OCI-LY1 (cell line): ENCODE measurements around the gene SDHC.

ENCODE experiments used
- H2AFZ ChIP-seq: fragments of 200-600 bp; sonication (generic), shearing (Covaris generic); 2 replicates; pipeline ENCODE4 v1.6.0; 2014; ENCODE audit warnings: antibody characterized with exemption, mild to moderate bottlenecking, low read length
- H3F3A ChIP-seq: fragments of 200-600 bp; sonication (generic), shearing (Covaris generic); 2 replicates; pipeline ENCODE4 v1.6.0; 2014; ENCODE audit warnings: mild to moderate bottlenecking, antibody characterized with exemption, low read length, moderate library complexity; ENCODE audit not compliant: insufficient read depth
- H3K27ac ChIP-seq: fragments of 200-600 bp; sonication (generic); 2 replicates; pipeline ENCODE4 v1.5.1; 2014; ENCODE audit warnings: low read length, mixed run types, mild to moderate bottlenecking, low read depth; ENCODE audit not compliant: poor library complexity, severe bottlenecking
- H3K27me3 ChIP-seq: fragments of 200-600 bp; sonication (generic); 2 replicates; pipeline ENCODE4 v1.6.0; 2014; ENCODE audit warnings: antibody characterized with exemption, mild to moderate bottlenecking, low read length, moderate library complexity; ENCODE audit not compliant: insufficient read depth
- H3K36me3 ChIP-seq: fragments of 200-600 bp; sonication (generic); 2 replicates; pipeline ENCODE4 v1.6.1; 2014; ENCODE audit warnings: mild to moderate bottlenecking, antibody characterized with exemption, low read length, moderate library complexity, mixed read lengths; ENCODE audit not compliant: insufficient read depth
- H3K4me1 ChIP-seq: fragments of 200-600 bp; sonication (generic); 2 replicates; pipeline ENCODE4 v1.5.1; 2014; ENCODE audit warnings: mild to moderate bottlenecking, low read length, moderate library complexity; ENCODE audit not compliant: insufficient read depth, severe bottlenecking
- H3K4me2 ChIP-seq: fragments of 200-600 bp; sonication (generic), shearing (Covaris generic); 2 replicates; pipeline ENCODE4 v1.6.1; 2014; ENCODE audit warnings: low read length
- H3K4me3 ChIP-seq: fragments of 200-600 bp; sonication (generic); 2 replicates; pipeline ENCODE4 v1.5.1; 2014; ENCODE audit warnings: low read length, low read depth, mild to moderate bottlenecking, mixed read lengths; ENCODE audit not compliant: poor library complexity, severe bottlenecking
- H3K79me2 ChIP-seq: fragments of 200-600 bp; shearing (Covaris generic); 2 replicates; pipeline ENCODE4 v1.6.1; 2016; ENCODE audit warnings: mixed run types, low read length, mixed read lengths; ENCODE audit not compliant: insufficient read depth
- H3K9ac ChIP-seq: fragments of 200-600 bp; sonication (generic), shearing (Covaris generic); 2 replicates; pipeline ENCODE4 v1.6.1; 2014; ENCODE audit warnings: mild to moderate bottlenecking, low read length, mixed read lengths
- H3K9me2 ChIP-seq: fragments of 200-600 bp; sonication (generic), shearing (Covaris generic); 2 replicates; pipeline ENCODE4 v1.6.1; 2014; ENCODE audit warnings: low read depth, mild to moderate bottlenecking, low read length, mixed read lengths
- H3K9me3 ChIP-seq: fragments of 200-600 bp; shearing (Covaris generic); 2 replicates; pipeline ENCODE4 v1.6.1; 2014; ENCODE audit warnings: low read length, mixed read lengths
- H4K20me1 ChIP-seq: fragments of 200-600 bp; sonication (generic), shearing (Covaris generic); 2 replicates; pipeline ENCODE4 v1.6.0; 2016; ENCODE audit warnings: mild to moderate bottlenecking, low read length; ENCODE audit not compliant: insufficient read depth
- CTCF ChIP-seq: fragments of 200-600 bp; sonication (generic), shearing (Covaris generic); IDR thresholded peaks from 2 replicates; pipeline ENCODE4 v1.5.1; 2017; ENCODE audit warnings: mild to moderate bottlenecking, antibody characterized with exemption, low read length, moderate library complexity, mixed read lengths
- EZH2 ChIP-seq: fragments of 200-600 bp; sonication (generic), shearing (Covaris generic); IDR thresholded peaks from 2 replicates; pipeline ENCODE4 v1.8.0; 2017; ENCODE audit warnings: borderline replicate concordance, mixed run types, mild to moderate bottlenecking, antibody characterized with exemption, low read length, moderate library complexity, mixed read lengths

The SDHC gene

GRCh38 chr1:161266836-161267235, 47.3 kb upstream of the SDHC start:
- peaks cover 2% of the 10 kb centered on the region for H3K4me1 ChIP-seq
- H3K9me2 ChIP-seq = no peaks in the 10 kb centered on the region
- H3K4me2 ChIP-seq = no peak overlapping the region
- H3K9me3 ChIP-seq = no peaks in the 10 kb centered on the region
- H3K36me3 ChIP-seq = no peaks in the 10 kb centered on the region
- H3K79me2 ChIP-seq = no peaks in the 10 kb centered on the region
- H2AFZ ChIP-seq = no peak overlapping the region
- H3K27me3 ChIP-seq = peaks cover 1% of the 10 kb centered on the region; the same call in 1 of the 2 replicates
- H3K27ac ChIP-seq = no peak overlapping the region
- H3K9ac ChIP-seq = no peak overlapping the region
- H3F3A ChIP-seq = no peaks in the 10 kb centered on the region
- no peak for TF ChIP-seq EZH2
- no peak for TF ChIP-seq CTCF
- H3K4me3 ChIP-seq = no peak overlapping the region
- H4K20me1 ChIP-seq = no peaks in the 10 kb centered on the region

- Histone ChIP-seq H3K4me2 (no peak overlapping the region), H3K4me3 (no peak overlapping the region), H3K9me2 (no peaks in the 10 kb centered on the region), H3K36me3 (no peaks in the 10 kb centered on the region), H3K27ac (no peak overlapping the region), H3F3A (no peaks in the 10 kb centered on the region), H3K4me1 (no peaks in the 10 kb centered on the region), H3K9ac (no peak overlapping the region), H4K20me1 (no peaks in the 10 kb centered on the region), H2AFZ (no peak overlapping the region), H3K9me3 (no peaks in the 10 kb centered on the region), H3K27me3 (no peaks in the 10 kb centered on the region; the same call in 1 of the 2 replicates), H3K79me2 (no peaks in the 10 kb centered on the region)
- TF ChIP-seq EZH2 (no peak), CTCF (no peak)
Measured at GRCh38 chr1:161267321-161267720, 46.9 kb upstream of the SDHC start.

GRCh38 chr1:161273402-161273801, 40.8 kb upstream of the SDHC start:
- Histone ChIP-seq H3K9me3 (no peaks in the 10 kb centered on the region), H3K4me3 (no peak overlapping the region), H3K4me2 (no peak overlapping the region), H3K9ac (no peak overlapping the region), H3K27me3 (0 out of 2 replicates have a peak, but pooled peaks cover 6% of the 10 kb centered on the region), H3F3A (no peaks in the 10 kb centered on the region), H2AFZ (no peak overlapping the region), H3K27ac (no peak overlapping the region), H3K79me2 (no peaks in the 10 kb centered on the region), H3K36me3 (no peaks in the 10 kb centered on the region), H3K9me2 (no peaks in the 10 kb centered on the region), H3K4me1 (no peaks in the 10 kb centered on the region), H4K20me1 (no peaks in the 10 kb centered on the region)
- TF ChIP-seq EZH2 (no peak), CTCF (no peak)
